Transverse colon (tissue), 3 donors: Measurements from ENCODE around the gene CCPG1.

Experiments
- EP300 ChIP-seq: sonication (generic); formaldehyde crosslinking; IDR thresholded peaks from one replicate; pipeline ENCODE4 v1.6.1; 2017; ENCODE audit warnings: antibody characterized with exemption, low read depth
- POLR2A ChIP-seq: fragments of 450-650 bp; IDR thresholded peaks from one replicate; pipeline ENCODE4 v1.6.1; 2016; ENCODE audit warnings: antibody characterized with exemption, mild to moderate bottlenecking, moderate library complexity
- TF ChIP-seq, protein P1 (sequence below), 5 experiments: fragments of 200-600 bp in 3 of 5; fragments of 450-650 bp in 2 of 5; sonication (generic) in 3 of 5; IDR thresholded peaks; 1 replicate in 2 of 5; 2 replicates in 3 of 5; pipeline ENCODE4 v1.5.1; 2016 to 2017; ENCODE audit warnings: antibody characterized with exemption in 5 of 5, inconsistent platforms in 3 of 5, mild to moderate bottlenecking in 2 of 5, moderate library complexity in 1 of 5

DNA sequence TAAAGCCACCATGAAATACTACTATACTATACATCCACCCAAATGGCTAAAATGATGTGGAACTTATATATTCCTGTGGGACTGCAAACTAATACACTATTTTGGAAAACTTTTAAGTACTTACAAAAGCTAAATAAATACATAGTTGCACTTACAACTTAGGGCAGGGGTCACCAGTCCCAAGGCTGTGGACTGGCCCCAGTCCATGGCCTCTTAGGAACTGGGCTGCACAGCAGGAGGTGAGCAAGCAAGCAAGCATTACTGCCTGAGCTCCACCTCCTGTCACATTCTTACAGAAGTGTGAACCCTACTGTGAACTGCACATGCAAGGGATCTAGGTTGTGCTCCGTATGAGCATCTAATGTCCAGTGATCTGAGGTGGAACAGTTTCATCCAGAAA, 71.0 kb downstream of the CCPG1 start:
- TF ChIP-seq, protein P1, sequence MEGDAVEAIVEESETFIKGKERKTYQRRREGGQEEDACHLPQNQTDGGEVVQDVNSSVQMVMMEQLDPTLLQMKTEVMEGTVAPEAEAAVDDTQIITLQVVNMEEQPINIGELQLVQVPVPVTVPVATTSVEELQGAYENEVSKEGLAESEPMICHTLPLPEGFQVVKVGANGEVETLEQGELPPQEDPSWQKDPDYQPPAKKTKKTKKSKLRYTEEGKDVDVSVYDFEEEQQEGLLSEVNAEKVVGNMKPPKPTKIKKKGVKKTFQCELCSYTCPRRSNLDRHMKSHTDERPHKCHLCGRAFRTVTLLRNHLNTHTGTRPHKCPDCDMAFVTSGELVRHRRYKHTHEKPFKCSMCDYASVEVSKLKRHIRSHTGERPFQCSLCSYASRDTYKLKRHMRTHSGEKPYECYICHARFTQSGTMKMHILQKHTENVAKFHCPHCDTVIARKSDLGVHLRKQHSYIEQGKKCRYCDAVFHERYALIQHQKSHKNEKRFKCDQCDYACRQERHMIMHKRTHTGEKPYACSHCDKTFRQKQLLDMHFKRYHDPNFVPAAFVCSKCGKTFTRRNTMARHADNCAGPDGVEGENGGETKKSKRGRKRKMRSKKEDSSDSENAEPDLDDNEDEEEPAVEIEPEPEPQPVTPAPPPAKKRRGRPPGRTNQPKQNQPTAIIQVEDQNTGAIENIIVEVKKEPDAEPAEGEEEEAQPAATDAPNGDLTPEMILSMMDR (IDR thresholded peaks at IDR 0.05) = no peak
- TF ChIP-seq POLR2A = no peak
- TF ChIP-seq EP300 = no peak
